GM19193 (cell line): Measurements from ENCODE around the gene CLSTN2.

Experiments
- POLR2A ChIP-seq: IDR thresholded peaks from 4 replicates; pipeline ENCODE4 v1.6.1; 2011; ENCODE audit not compliant: insufficient read depth, insufficient read length; ENCODE audit errors: extremely low read depth

The CLSTN2 gene

GRCh38 chr3:140568842-140569520, 634.0 kb downstream of the CLSTN2 start:
- no peak for TF ChIP-seq POLR2A

- TF ChIP-seq POLR2A, result no peak
Measured at GRCh38 chr3:140570602-140571001, 635.6 kb downstream of the CLSTN2 start.

- no peak for TF ChIP-seq POLR2A
Measured at GRCh38 chr3:140571836-140572235, 636.9 kb downstream of the CLSTN2 start.

GRCh38 chr3:140572334-140572733, 637.3 kb downstream of the CLSTN2 start:
- TF ChIP-seq POLR2A, result no peak

- no peak for TF ChIP-seq POLR2A
Measured at GRCh38 chr3:140573011-140573410, 638.0 kb downstream of the CLSTN2 start.

- TF ChIP-seq POLR2A, result no peak
Measured at GRCh38 chr3:140574375-140574774, 639.4 kb downstream of the CLSTN2 start.

- TF ChIP-seq POLR2A, result no peak
Measured at GRCh38 chr3:140576449-140576848, 641.5 kb downstream of the CLSTN2 start.

- no peak for TF ChIP-seq POLR2A
Measured at GRCh38 chr3:140577911-140578310, 642.9 kb downstream of the CLSTN2 start.

GRCh38 chr3:140579260-140579659, 644.3 kb downstream of the CLSTN2 start:
- no peak for TF ChIP-seq POLR2A

- no peak for TF ChIP-seq POLR2A
Measured at GRCh38 chr3:140580746-140581145, 645.8 kb downstream of the CLSTN2 start.

- no peak for TF ChIP-seq POLR2A
Measured at GRCh38 chr3:140584549-140584948, 649.6 kb downstream of the CLSTN2 start.

- TF ChIP-seq POLR2A, result no peak
Measured at GRCh38 chr3:140585828-140586227, 650.8 kb downstream of the CLSTN2 start.

- no peak for TF ChIP-seq POLR2A
Measured at GRCh38 chr3:140586311-140586710, 651.3 kb downstream of the CLSTN2 start.

GRCh38 chr3:140588558-140588957, 653.6 kb downstream of the CLSTN2 start:
- no peak for TF ChIP-seq POLR2A

- TF ChIP-seq POLR2A, result no peak
Measured at GRCh38 chr3:140593766-140594165, 658.8 kb downstream of the CLSTN2 start.

GRCh38 chr3:140595295-140595694, 660.3 kb downstream of the CLSTN2 start:
- no peak for TF ChIP-seq POLR2A

GRCh38 chr3:140597364-140597763, 662.4 kb downstream of the CLSTN2 start:
- TF ChIP-seq POLR2A, result no peak

- no peak for TF ChIP-seq POLR2A
Measured at GRCh38 chr3:140597792-140598191, 662.8 kb downstream of the CLSTN2 start.

GRCh38 chr3:140599009-140599408, 664.0 kb downstream of the CLSTN2 start:
- TF ChIP-seq POLR2A, result no peak
